OCI-LY1 (cell line): ENCODE data around the gene SMG9.

Experiments
- H2AFZ ChIP-seq: fragments of 200-600 bp; sonication (generic), shearing (Covaris generic); 2 replicates; pipeline ENCODE4 v1.6.0; 2014; ENCODE audit warnings: antibody characterized with exemption, mild to moderate bottlenecking, low read length
- H3F3A ChIP-seq: fragments of 200-600 bp; sonication (generic), shearing (Covaris generic); 2 replicates; pipeline ENCODE4 v1.6.0; 2014; ENCODE audit warnings: mild to moderate bottlenecking, antibody characterized with exemption, low read length, moderate library complexity; ENCODE audit not compliant: insufficient read depth
- H3K27ac ChIP-seq: fragments of 200-600 bp; sonication (generic); 2 replicates; pipeline ENCODE4 v1.5.1; 2014; ENCODE audit warnings: low read length, mixed run types, mild to moderate bottlenecking, low read depth; ENCODE audit not compliant: poor library complexity, severe bottlenecking
- H3K27me3 ChIP-seq: fragments of 200-600 bp; sonication (generic); 2 replicates; pipeline ENCODE4 v1.6.0; 2014; ENCODE audit warnings: antibody characterized with exemption, mild to moderate bottlenecking, low read length, moderate library complexity; ENCODE audit not compliant: insufficient read depth
- H3K36me3 ChIP-seq: fragments of 200-600 bp; sonication (generic); 2 replicates; pipeline ENCODE4 v1.6.1; 2014; ENCODE audit warnings: mild to moderate bottlenecking, antibody characterized with exemption, low read length, moderate library complexity, mixed read lengths; ENCODE audit not compliant: insufficient read depth
- H3K4me1 ChIP-seq: fragments of 200-600 bp; sonication (generic); 2 replicates; pipeline ENCODE4 v1.5.1; 2014; ENCODE audit warnings: mild to moderate bottlenecking, low read length, moderate library complexity; ENCODE audit not compliant: insufficient read depth, severe bottlenecking
- H3K4me2 ChIP-seq: fragments of 200-600 bp; sonication (generic), shearing (Covaris generic); 2 replicates; pipeline ENCODE4 v1.6.1; 2014; ENCODE audit warnings: low read length
- H3K4me3 ChIP-seq: fragments of 200-600 bp; sonication (generic); 2 replicates; pipeline ENCODE4 v1.5.1; 2014; ENCODE audit warnings: low read length, low read depth, mild to moderate bottlenecking, mixed read lengths; ENCODE audit not compliant: poor library complexity, severe bottlenecking
- H3K79me2 ChIP-seq: fragments of 200-600 bp; shearing (Covaris generic); 2 replicates; pipeline ENCODE4 v1.6.1; 2016; ENCODE audit warnings: mixed run types, low read length, mixed read lengths; ENCODE audit not compliant: insufficient read depth
- H3K9ac ChIP-seq: fragments of 200-600 bp; sonication (generic), shearing (Covaris generic); 2 replicates; pipeline ENCODE4 v1.6.1; 2014; ENCODE audit warnings: mild to moderate bottlenecking, low read length, mixed read lengths
- H3K9me2 ChIP-seq: fragments of 200-600 bp; sonication (generic), shearing (Covaris generic); 2 replicates; pipeline ENCODE4 v1.6.1; 2014; ENCODE audit warnings: low read depth, mild to moderate bottlenecking, low read length, mixed read lengths
- H3K9me3 ChIP-seq: fragments of 200-600 bp; shearing (Covaris generic); 2 replicates; pipeline ENCODE4 v1.6.1; 2014; ENCODE audit warnings: low read length, mixed read lengths
- H4K20me1 ChIP-seq: fragments of 200-600 bp; sonication (generic), shearing (Covaris generic); 2 replicates; pipeline ENCODE4 v1.6.0; 2016; ENCODE audit warnings: mild to moderate bottlenecking, low read length; ENCODE audit not compliant: insufficient read depth
- EZH2 ChIP-seq: fragments of 200-600 bp; sonication (generic), shearing (Covaris generic); IDR thresholded peaks from 2 replicates; pipeline ENCODE4 v1.8.0; 2017; ENCODE audit warnings: borderline replicate concordance, mixed run types, mild to moderate bottlenecking, antibody characterized with exemption, low read length, moderate library complexity, mixed read lengths
- TF ChIP-seq, protein P1 (sequence below): fragments of 200-600 bp; sonication (generic), shearing (Covaris generic); IDR thresholded peaks from 2 replicates; pipeline ENCODE4 v1.5.1; 2017; ENCODE audit warnings: mild to moderate bottlenecking, antibody characterized with exemption, low read length, moderate library complexity, mixed read lengths

Gene SMG9

GRCh38 chr19:43708716-43709115 lies 46.0 kb downstream of the SMG9 start:
- H2AFZ ChIP-seq: no peak overlapping the region
- TF ChIP-seq, protein P1, sequence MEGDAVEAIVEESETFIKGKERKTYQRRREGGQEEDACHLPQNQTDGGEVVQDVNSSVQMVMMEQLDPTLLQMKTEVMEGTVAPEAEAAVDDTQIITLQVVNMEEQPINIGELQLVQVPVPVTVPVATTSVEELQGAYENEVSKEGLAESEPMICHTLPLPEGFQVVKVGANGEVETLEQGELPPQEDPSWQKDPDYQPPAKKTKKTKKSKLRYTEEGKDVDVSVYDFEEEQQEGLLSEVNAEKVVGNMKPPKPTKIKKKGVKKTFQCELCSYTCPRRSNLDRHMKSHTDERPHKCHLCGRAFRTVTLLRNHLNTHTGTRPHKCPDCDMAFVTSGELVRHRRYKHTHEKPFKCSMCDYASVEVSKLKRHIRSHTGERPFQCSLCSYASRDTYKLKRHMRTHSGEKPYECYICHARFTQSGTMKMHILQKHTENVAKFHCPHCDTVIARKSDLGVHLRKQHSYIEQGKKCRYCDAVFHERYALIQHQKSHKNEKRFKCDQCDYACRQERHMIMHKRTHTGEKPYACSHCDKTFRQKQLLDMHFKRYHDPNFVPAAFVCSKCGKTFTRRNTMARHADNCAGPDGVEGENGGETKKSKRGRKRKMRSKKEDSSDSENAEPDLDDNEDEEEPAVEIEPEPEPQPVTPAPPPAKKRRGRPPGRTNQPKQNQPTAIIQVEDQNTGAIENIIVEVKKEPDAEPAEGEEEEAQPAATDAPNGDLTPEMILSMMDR: no peak
- no peak for TF ChIP-seq EZH2
- H3K27me3 ChIP-seq: no peaks in the 10 kb centered on the region
- no peak overlapping the region for H3K4me2 ChIP-seq
- H3K9me3 ChIP-seq: 0 out of 2 replicates have a peak, but pooled peaks cover 3% of the 10 kb centered on the region
- H3F3A ChIP-seq: no peaks in the 10 kb centered on the region
- H3K4me1 ChIP-seq: no peaks in the 10 kb centered on the region
- H3K9ac ChIP-seq: no peak overlapping the region
- no peaks in the 10 kb centered on the region for H4K20me1 ChIP-seq
- no peaks in the 10 kb centered on the region for H3K79me2 ChIP-seq
- H3K36me3 ChIP-seq: no peaks in the 10 kb centered on the region; the same call in 1 of the 2 replicates
- H3K9me2 ChIP-seq: no peaks in the 10 kb centered on the region
- no peak overlapping the region for H3K4me3 ChIP-seq
- H3K27ac ChIP-seq: no peak overlapping the region

DNA sequence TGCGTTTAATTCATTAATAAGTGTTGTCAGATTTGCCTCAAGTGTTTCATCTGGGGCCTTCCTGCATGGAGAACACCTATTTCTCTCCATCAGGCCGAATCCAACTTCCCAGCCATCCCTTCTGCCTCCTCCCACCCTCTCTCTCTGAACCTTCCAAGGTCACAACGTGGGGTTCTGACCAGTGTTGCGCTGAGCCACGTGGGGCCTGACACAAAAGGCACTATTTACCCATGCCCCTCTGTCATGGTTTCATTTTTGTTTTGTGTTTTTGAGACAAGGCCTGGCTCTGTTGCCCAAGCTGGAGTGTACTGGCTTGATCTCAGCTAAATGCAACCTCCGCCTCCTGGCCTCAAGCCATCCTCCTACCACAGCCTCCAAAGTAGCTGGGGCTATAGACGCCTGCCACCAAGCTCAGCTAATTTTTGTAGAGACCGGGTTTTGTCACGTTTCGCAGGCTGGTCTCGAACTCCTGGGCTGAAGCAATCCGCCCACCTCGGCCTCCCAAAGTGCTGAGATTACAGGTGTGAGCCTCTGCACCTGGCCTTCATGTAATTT lies 47.5 kb downstream of the SMG9 start:
- Histone ChIP-seq H3K4me1 (no peaks in the 10 kb centered on the region), H3K79me2 (no peaks in the 10 kb centered on the region), H3K27me3 (no peaks in the 10 kb centered on the region; the same call in 1 of the 2 replicates), H3F3A (no peaks in the 10 kb centered on the region), H3K4me3 (no peak overlapping the region), H3K27ac (no peak overlapping the region), H3K9me3 (0 out of 2 replicates have a peak, but pooled peaks cover 3% of the 10 kb centered on the region), H4K20me1 (no peaks in the 10 kb centered on the region), H3K9ac (no peak overlapping the region), H3K4me2 (no peak overlapping the region), H2AFZ (no peak overlapping the region), H3K9me2 (no peaks in the 10 kb centered on the region), H3K36me3 (no peaks in the 10 kb centered on the region; the same call in 1 of the 2 replicates)
- no peak for TF ChIP-seq EZH2
- TF ChIP-seq, protein P1: no peak

DNA sequence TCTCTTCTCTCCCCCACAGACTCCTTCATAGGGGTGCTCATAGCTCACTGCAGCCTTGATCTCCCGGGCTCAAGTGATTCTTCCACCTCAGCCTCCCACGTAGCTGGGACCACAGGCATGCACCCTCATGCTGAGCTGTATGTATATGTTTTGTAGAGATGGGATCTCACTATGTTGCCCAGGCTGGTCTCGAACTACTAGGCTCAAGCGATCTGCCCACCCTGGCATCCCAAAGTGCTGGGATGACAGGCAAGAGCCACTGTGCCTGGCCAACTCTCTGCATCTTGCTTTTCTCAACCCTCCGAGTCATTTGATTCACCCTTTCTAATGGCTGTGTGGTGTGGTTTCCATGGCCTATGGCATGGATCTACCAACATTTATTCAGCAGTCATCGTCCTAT lies 49.0 kb downstream of the SMG9 start:
- no peak for TF ChIP-seq EZH2
- TF ChIP-seq, protein P1: no peak
- Histone ChIP-seq H3K4me1 (peaks cover 4% of the 10 kb centered on the region), H3K9me2 (no peaks in the 10 kb centered on the region), H2AFZ (no peak overlapping the region), H3K27me3 (no peaks in the 10 kb centered on the region; the same call in 1 of the 2 replicates), H3K36me3 (no peaks in the 10 kb centered on the region; the same call in 1 of the 2 replicates), H3F3A (no peaks in the 10 kb centered on the region), H3K79me2 (no peaks in the 10 kb centered on the region), H3K4me3 (no peak overlapping the region), H4K20me1 (no peaks in the 10 kb centered on the region), H3K9ac (no peak overlapping the region), H3K9me3 (0 out of 2 replicates have a peak, but pooled peaks cover 3% of the 10 kb centered on the region), H3K4me2 (no peak overlapping the region), H3K27ac (no peak overlapping the region)
